Adipocyte (in vitro differentiated cells): ENCODE data around the gene MYPOP.
A peak's percentile ranks its signal among the peaks of the same experiment; 100 is the strongest.

ENCODE experiments used
- DNase-seq: peaks from one replicate; pipeline ENCODE4 v3.0.0-alpha.2; 2015; ENCODE audit warnings: low read depth
- H3K27me3 ChIP-seq: replicated peaks from 2 replicates; pipeline ENCODE4 v1.7.0; 2013; ENCODE audit warnings: mild to moderate bottlenecking, low read length, moderate library complexity; ENCODE audit not compliant: control insufficient read depth, insufficient read depth
- H3K36me3 ChIP-seq: 2 replicates; pipeline ENCODE4 v1.7.0; 2013; ENCODE audit warnings: low read length, mild to moderate bottlenecking, moderate library complexity; ENCODE audit not compliant: control insufficient read depth, insufficient read depth, severe bottlenecking
- H3K4me1 ChIP-seq: 2 replicates; pipeline ENCODE4 v1.7.0; 2013; ENCODE audit warnings: mild to moderate bottlenecking, low read length, moderate library complexity; ENCODE audit not compliant: control insufficient read depth, insufficient read depth
- H3K4me3 ChIP-seq: 2 replicates; pipeline ENCODE4 v1.7.0; 2013; ENCODE audit warnings: mild to moderate bottlenecking, low read length, moderate library complexity
- H3K9ac ChIP-seq: 2 replicates; pipeline ENCODE4 v1.7.0; 2013; ENCODE audit warnings: mild to moderate bottlenecking, low read length, moderate library complexity
- H3K9me3 ChIP-seq: 2 replicates; pipeline ENCODE4 v1.7.0; 2013; ENCODE audit warnings: mild to moderate bottlenecking, low read length, moderate library complexity; ENCODE audit not compliant: control insufficient read depth

Gene MYPOP

DNA sequence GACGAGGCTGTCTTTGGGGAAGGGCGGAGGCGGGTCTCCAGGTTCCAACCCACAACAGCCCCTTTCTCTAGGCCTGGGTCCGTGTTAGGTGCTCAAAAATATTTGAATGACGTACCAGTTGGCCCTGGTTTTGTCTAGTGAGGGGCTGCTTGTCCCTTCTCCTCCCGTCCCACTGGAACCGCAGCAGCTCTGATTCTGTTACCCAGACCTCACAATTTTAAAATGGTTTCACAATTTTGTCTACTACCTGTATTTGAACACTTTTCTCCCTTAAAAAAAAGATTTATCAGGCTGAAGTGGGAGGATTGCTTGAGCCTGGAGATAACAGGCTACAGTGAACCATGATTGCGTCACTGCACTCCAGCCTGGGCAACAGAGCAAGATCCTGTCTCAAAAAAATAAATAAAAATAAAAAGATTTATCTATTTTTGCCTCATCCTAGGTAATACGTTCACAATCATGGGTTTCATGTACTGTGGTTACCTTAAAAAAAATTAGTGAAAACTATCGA is 15.2 kb downstream of the MYPOP start:
- no peaks in the 10 kb centered on the region for H3K9me3 ChIP-seq
- peaks cover 5% of the 10 kb centered on the region for H3K36me3 ChIP-seq
- H3K27me3 ChIP-seq = no peaks in the 10 kb centered on the region
- peaks cover 29% of the 10 kb centered on the region for H3K4me1 ChIP-seq
- H3K9ac ChIP-seq = peak overlapping the region; percentile 91
- DNase-seq = no peak
- H3K4me3 ChIP-seq = peak overlapping the region; percentile 82

DNA sequence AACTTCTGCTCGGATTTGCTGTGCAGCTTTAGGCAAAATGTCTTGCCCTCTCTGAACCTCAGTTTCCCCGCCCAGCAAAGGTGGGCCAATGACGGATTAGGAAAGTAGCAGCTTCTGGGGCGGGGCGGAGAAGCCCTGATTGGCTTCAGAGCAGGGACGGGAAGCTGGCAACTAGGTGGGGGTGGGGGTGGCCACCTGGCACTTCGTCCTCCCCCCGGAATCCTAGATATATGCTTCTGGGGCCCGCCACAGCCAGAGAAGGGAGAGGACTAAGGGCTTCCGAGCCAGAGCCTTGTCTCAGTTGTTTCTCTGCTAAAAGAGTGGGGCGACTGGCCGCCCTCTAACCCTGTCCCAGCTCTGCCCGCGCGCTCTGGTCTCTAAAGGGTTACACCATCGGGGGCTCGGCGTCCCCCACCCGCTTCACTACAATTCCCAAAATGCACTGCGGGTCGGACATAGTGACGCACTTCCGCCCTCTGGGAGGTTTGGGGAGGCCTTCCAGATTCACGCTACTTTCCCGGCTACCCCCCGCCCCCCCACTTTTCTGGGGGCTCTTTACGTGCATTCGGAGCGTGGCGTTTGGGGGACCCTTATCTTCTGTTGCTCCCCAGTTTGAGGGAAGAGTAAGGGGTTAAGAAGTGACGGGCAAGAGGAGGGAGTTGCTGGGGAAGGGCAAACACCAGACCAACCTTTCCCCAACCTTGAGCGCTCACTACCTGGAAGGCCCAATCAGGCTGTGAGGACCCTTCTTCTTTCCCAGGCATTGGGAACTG is 15.8 kb downstream of the MYPOP start:
- peak; percentile 97 for DNase-seq
- Histone ChIP-seq H3K9ac (peak overlapping the region; percentile 91), H3K4me3 (peak overlapping the region; percentile 82), H3K9me3 (no peaks in the 10 kb centered on the region), H3K36me3 (peaks cover 5% of the 10 kb centered on the region), H3K27me3 (no peaks in the 10 kb centered on the region), H3K4me1 (peaks cover 29% of the 10 kb centered on the region)

- H3K4me1 ChIP-seq = peaks cover 29% of the 10 kb centered on the region
- DNase-seq = peak; percentile 97
- peak within 1 kb of the TSS; percentile 82 for H3K4me3 ChIP-seq
- no peaks in the 10 kb centered on the region for H3K27me3 ChIP-seq
- peaks cover 5% of the 10 kb centered on the region for H3K36me3 ChIP-seq
- peak within 1 kb of the TSS; percentile 91 for H3K9ac ChIP-seq
- no peaks in the 10 kb centered on the region for H3K9me3 ChIP-seq
These were observed 16.6 kb downstream of the MYPOP start, which contains the start of gene IRF2BP1 for GRCh38 chr19:45885556-45886426. Gene IRF2BP1, minus strand, starts transcription at chr19:45886141. Its CDS starts 367 bp downstream, at chr19:45885774.

- Histone ChIP-seq H3K9ac (peak overlapping the region; percentile 91), H3K36me3 (peaks cover under 1% of the 10 kb centered on the region), H3K27me3 (peaks cover 2% of the 10 kb centered on the region), H3K4me3 (peak overlapping the region; percentile 82), H3K9me3 (no peaks in the 10 kb centered on the region), H3K4me1 (peaks cover 29% of the 10 kb centered on the region)
- DNase-seq = no peak
These were observed 17.5 kb downstream of the MYPOP start for GRCh38 chr19:45884682-45885555.

GRCh38 chr19:45883881-45884681 is 18.3 kb downstream of the MYPOP start:
- H3K27me3 ChIP-seq = peaks cover 4% of the 10 kb centered on the region
- peaks cover 29% of the 10 kb centered on the region for H3K4me1 ChIP-seq
- no peaks in the 10 kb centered on the region for H3K9me3 ChIP-seq
- H3K4me3 ChIP-seq = no peak overlapping the region
- H3K36me3 ChIP-seq = no peaks in the 10 kb centered on the region
- no peak for DNase-seq
- peak overlapping the region; percentile 67 for H3K9ac ChIP-seq

DNA sequence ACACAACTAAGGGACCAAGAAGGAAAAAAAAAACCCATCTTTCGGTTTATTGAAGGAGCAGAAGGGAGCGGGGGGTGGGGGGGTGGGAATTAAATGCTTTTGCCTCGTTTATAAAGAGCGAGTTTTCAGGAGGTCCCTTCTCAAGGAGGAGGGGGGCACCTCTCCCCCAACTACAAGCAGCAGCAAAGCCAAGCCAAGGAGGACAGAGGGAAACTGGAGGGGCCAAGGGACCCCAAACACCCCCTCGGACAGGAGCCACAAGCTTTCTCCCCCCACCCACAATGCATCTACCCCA is 18.9 kb downstream of the MYPOP start:
- Histone ChIP-seq H3K9me3 (no peaks in the 10 kb centered on the region), H3K9ac (peak overlapping the region; percentile 67), H3K4me1 (peaks cover 29% of the 10 kb centered on the region), H3K27me3 (peaks cover 4% of the 10 kb centered on the region), H3K36me3 (no peaks in the 10 kb centered on the region), H3K4me3 (no peak overlapping the region)
- no peak for DNase-seq

DNA sequence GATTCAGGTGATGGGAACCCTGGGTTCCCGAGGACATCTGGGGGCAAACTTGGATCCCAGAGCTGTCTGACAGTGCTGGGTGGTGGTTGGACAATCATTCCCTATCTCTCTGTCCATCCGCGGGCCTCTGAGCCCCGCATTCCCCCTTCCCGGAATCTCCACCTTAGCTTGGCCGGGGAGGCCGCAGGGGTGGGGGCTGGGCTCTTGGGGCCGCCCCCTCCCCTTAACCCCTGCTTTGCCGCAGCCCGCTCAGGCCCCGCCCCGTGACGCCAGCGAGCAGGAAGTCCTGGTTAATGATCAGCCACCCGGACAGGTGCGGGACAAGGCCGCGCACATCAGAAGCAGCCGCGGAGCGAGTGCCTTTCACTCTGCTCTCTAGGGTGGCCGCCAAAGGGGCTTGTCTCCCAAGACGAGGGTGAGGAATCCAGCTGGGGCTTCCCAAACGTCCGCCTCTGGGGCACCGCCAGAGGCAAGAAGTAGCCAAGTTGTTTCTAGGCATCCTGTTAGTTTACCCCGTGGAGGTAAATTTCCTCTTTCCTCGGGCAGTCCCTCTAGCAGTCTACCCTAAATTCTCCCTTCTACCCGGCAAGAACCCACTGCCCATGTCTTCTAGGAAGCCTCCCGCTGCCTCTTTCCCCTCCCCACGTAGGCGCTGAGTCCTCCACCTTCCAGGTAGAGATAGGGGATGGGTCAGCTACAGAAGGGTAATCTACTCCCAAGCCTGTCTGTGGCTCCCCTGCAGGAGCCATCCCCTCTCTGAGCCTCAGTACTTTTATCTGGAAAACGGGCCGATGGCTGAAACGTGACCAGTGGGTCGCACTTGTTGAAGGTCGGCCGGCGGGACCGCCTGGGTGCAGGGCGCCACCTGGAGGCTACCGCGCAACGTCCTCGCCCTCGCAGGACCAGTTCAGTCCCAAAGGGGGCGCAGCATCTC is 19.5 kb downstream of the MYPOP start:
- H3K4me3 ChIP-seq = peak overlapping the region; percentile 49
- H3K9me3 ChIP-seq = no peaks in the 10 kb centered on the region
- peak; percentile 92 for DNase-seq
- peaks cover 29% of the 10 kb centered on the region for H3K4me1 ChIP-seq
- H3K9ac ChIP-seq = peak overlapping the region; percentile 19
- H3K27me3 ChIP-seq = peaks cover 4% of the 10 kb centered on the region
- H3K36me3 ChIP-seq = no peaks in the 10 kb centered on the region

- peaks cover 6% of the 10 kb centered on the region for H3K27me3 ChIP-seq
- no peak for DNase-seq
These were observed 20.4 kb downstream of the MYPOP start for GRCh38 chr19:45881909-45882528.

DNA sequence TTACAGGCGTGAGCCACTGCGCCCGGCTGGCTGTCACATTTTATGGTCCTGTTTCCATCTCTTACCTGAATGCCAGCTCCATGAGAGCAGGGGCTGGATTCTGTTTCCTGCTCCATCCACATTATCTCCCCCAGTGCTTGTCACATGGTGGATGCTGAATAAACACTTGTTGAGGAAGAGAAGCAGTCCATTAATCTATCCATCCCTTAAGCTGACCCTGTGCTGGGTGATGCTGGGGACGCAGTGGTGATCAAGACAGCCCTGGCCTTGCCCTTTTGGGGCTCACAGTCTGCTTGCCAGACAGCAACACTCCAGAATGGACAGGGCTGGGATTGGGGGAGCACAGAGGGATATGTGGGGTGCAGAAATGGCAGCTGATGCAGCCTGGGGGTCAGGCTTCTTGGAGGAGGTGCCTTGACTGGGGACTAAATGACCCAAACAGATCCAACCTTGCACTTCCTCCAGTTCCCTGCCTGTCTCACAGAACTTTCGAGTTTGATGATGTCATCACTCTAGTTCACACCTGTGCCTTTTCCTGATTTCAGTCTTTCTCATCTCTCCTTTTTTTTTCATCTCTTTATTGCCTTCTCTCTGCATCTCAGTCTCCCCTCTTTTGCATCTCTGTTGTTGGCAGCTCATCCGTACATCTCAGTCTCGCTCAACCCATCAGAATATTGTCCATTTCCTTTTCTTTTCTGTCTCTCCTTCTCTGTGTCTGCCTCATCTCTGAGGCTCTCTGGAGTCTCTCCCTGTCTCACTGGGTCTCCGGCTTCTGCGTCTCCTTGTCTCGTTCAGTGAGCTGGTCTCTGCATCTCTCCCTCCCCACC is 21.1 kb downstream of the MYPOP start:
- DNase-seq = no peak
- Histone ChIP-seq H3K36me3 (no peaks in the 10 kb centered on the region), H3K27me3 (peaks cover 6% of the 10 kb centered on the region), H3K9me3 (no peaks in the 10 kb centered on the region), H3K4me3 (no peak overlapping the region), H3K4me1 (peaks cover 25% of the 10 kb centered on the region), H3K9ac (no peak overlapping the region)

More at GRCh38 chr19:45881909-45882528, 20.4 kb downstream of the MYPOP start:
- Histone ChIP-seq H3K4me3 (no peak overlapping the region), H3K9ac (no peak overlapping the region), H3K36me3 (no peaks in the 10 kb centered on the region), H3K4me1 (peaks cover 26% of the 10 kb centered on the region), H3K9me3 (no peaks in the 10 kb centered on the region)
